Left ventricle myocardium inferior (tissue), 1 donor: Measurements from ENCODE around the gene CAPS. TPM values are rescaled to one million over a fixed set of nuclear protein-coding genes. Genes with fewer than 3 reads are reported as not detected.

Source experiments
- DNase-seq: peaks from one replicate; pipeline ENCODE4 v3.0.0-alpha.2; 2020
- H3K27ac ChIP-seq: fragments of 200-600 bp; replicated peaks from 2 replicates; pipeline ENCODE4 v1.8.0; 2021
- H3K27me3 ChIP-seq: fragments of 200-600 bp; 2 replicates; pipeline ENCODE4 v1.8.0; 2021; ENCODE audit warnings: low read depth
- H3K36me3 ChIP-seq: fragments of 200-600 bp; 2 replicates; pipeline ENCODE4 v1.8.0; 2021
- H3K4me1 ChIP-seq: fragments of 200-600 bp; 2 replicates; pipeline ENCODE4 v1.8.0; 2021
- H3K4me3 ChIP-seq: fragments of 200-600 bp; 2 replicates; pipeline ENCODE4 v1.8.0; 2021; ENCODE audit warnings: mild to moderate bottlenecking, moderate library complexity
- H3K9me3 ChIP-seq: fragments of 200-600 bp; replicated peaks from 2 replicates; pipeline ENCODE4 v1.8.0; 2021
- intact Hi-C: fragments of 100-400 bp; cut with micrococcal nuclease; formaldehyde crosslinking; loops from one replicate; pipeline ENCODE4 v1.11.0; 2022
- long read RNA-seq: library from polyadenylated mRNA; unstranded; transcript quantifications from one replicate; pipeline ENCODE4 v2.0.0, GENCODE V29; 2021
- total RNA-seq: library from RNA; stranded (reverse); fragmentation: NEBNext Ultra II Directional; extraction: Animal tissue kit (Norgen Biotek cat#: 25700); gene quantifications from one replicate; pipeline ENCODE4 v1.2.1, GENCODE V29; 2021
- TF ChIP-seq, protein P1 (sequence below): fragments of 200-600 bp; IDR thresholded peaks from 2 replicates; pipeline ENCODE4 v1.8.0; 2021; ENCODE audit warnings: antibody characterized with exemption, mild to moderate bottlenecking, borderline replicate concordance
- donor health status: DM: no; HTN: yes; CAD: no; lungs with severe emphysema.

Gene CAPS
- 6.1 TPM for total RNA-seq
- long read RNA-seq, transcript CAPS-203 (5 exons, 3,750 nt): major isoform, 5 of 10 reads
- long read RNA-seq, partial matches to known transcripts: 2 of 10 reads
- long read RNA-seq, other reads (novel, unspliced or antisense): 3 of 10 reads

DNA sequence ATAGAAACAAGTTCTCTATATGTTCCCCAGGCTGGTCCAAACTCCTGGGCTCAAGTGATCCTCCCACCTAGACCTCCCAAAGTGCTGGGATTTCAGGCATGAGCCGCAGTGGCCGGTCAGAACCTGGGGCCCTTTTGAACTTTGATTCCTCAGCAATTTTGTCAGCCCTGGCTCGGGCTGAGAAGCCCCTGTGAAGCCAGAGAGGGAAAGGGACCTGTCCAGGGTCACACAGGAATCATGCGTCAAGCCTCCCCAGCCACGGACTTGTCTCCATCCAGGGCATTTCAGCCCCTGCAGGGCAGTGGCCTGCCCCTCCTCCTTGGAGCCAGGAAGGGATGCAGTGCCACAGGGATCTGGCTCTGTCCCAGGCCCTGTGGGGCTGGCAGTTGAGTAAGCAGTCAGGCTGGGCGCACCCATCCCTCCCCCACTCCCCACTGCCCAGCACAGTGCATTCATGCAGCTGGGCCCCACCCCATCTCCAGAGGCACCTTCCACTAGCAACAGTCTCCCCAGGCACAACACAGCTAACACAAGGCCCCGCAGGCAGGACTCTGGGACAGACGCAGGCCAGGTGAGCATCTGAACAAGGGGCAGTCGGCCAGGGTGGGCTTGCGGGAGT, at the start of gene CAPS:
TSS of gene CAPS (plus strand) at position 516 of the 619 bp plus-strand sequence. CDS start 153 bp downstream, outside the sequence.
- peak within 1 kb of the TSS; percentile 69 for H3K27ac ChIP-seq
- no peak within 1 kb of the TSS for H3K4me3 ChIP-seq
- H3K36me3 ChIP-seq: peaks cover 49% of the 10 kb centered on the region
- no peaks in the 10 kb centered on the region for H3K27me3 ChIP-seq
- peaks cover 33% of the 10 kb centered on the region for H3K4me1 ChIP-seq
- no peaks in the 10 kb centered on the region for H3K9me3 ChIP-seq
- TF ChIP-seq, protein P1, sequence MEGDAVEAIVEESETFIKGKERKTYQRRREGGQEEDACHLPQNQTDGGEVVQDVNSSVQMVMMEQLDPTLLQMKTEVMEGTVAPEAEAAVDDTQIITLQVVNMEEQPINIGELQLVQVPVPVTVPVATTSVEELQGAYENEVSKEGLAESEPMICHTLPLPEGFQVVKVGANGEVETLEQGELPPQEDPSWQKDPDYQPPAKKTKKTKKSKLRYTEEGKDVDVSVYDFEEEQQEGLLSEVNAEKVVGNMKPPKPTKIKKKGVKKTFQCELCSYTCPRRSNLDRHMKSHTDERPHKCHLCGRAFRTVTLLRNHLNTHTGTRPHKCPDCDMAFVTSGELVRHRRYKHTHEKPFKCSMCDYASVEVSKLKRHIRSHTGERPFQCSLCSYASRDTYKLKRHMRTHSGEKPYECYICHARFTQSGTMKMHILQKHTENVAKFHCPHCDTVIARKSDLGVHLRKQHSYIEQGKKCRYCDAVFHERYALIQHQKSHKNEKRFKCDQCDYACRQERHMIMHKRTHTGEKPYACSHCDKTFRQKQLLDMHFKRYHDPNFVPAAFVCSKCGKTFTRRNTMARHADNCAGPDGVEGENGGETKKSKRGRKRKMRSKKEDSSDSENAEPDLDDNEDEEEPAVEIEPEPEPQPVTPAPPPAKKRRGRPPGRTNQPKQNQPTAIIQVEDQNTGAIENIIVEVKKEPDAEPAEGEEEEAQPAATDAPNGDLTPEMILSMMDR: no peak
- DNase-seq: peak; percentile 60
- intact Hi-C loops: no loop called here

- H3K4me1 ChIP-seq: no peaks in the 10 kb centered on the region
- TF ChIP-seq, protein P1: no peak
- H3K9me3 ChIP-seq: no peaks in the 10 kb centered on the region
- H3K4me3 ChIP-seq: no peak overlapping the region
- no peak for DNase-seq
- H3K36me3 ChIP-seq: no peaks in the 10 kb centered on the region
- H3K27ac ChIP-seq: no peak overlapping the region
- peaks cover 24% of the 10 kb centered on the region for H3K27me3 ChIP-seq
- intact Hi-C loops: no loop called here
Measured at GRCh38 chr19:5864725-5865486, 49.1 kb upstream of the CAPS start.

DNA sequence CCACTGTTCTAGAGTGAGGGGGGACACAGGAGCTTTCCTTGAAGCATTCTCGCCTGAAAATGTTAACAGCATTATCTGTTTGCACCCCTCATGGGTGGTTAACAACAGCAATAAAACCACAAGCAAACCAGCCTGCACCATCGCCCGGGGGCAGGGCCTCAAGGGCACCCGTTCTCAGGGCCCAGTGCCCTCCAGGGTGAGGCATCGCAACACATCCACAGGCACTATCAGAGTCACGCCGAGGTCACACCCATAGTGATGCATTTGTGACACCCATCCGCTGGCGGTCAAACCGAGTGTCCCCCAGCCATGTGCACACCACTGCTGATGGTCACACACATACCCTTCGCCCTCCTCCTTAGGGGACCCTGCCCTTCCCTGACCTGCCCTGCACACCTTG, 48.3 kb upstream of the CAPS start:
- intact Hi-C loops: no loop called here
- no peaks in the 10 kb centered on the region for H3K9me3 ChIP-seq
- H3K27ac ChIP-seq: no peak overlapping the region
- peaks cover 24% of the 10 kb centered on the region for H3K27me3 ChIP-seq
- H3K4me1 ChIP-seq: no peaks in the 10 kb centered on the region
- DNase-seq: no peak
- TF ChIP-seq, protein P1: no peak
- H3K4me3 ChIP-seq: no peak overlapping the region
- H3K36me3 ChIP-seq: no peaks in the 10 kb centered on the region

DNA sequence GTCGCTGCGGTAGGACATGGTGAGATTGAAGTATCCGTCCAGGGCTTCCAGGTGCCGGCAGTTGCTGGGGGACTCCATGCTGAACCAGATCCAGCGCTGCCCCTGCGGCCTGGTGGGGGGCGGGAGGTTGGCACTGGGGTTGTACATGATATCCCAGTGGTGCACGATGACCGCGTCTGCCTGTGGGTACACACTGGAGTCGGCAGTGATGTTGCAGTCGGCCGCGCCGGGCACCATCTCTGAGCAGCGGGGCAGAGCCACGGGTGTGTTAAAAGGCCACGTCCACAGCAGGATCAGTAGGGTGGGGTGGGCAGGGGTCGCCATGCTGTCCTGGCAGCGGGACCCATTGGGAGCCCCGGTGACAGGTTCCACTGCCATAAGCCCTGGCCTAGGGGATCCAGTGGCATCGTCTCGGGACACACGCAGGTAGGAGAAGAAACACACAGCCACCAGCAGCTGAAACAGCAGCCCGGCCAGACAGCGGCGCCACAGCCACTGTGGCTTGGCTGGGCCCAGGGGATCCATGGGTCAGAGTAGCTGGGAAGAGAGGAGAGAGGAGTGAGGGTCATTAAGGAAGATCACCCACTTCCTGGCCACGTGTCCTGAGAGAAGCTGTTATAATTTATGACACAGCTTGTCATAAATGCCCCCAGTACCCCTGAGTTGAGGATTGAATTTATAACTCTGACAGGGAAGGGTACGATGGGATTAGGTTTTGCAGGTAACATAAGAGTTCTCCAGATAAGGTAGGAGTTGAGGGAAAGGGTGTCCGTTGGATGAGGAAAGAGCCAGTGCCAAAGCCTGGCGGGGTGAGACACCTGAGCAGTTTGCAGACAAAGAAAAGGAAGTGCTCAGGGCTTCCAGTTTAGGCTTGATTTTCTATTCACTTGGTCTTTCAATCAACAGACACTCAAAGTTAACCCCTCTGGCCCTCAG, 46.6 kb upstream of the CAPS start:
- TF ChIP-seq, protein P1: no peak
- DNase-seq: no peak
- Histone ChIP-seq H3K27me3 (peaks cover 24% of the 10 kb centered on the region), H3K4me3 (no peak overlapping the region), H3K4me1 (no peaks in the 10 kb centered on the region), H3K36me3 (no peaks in the 10 kb centered on the region), H3K27ac (no peak overlapping the region), H3K9me3 (no peaks in the 10 kb centered on the region)
- intact Hi-C loops: no loop called here

GRCh38 chr19:5870986-5871394, 43.1 kb upstream of the CAPS start:
- intact Hi-C loops: no loop called here
- H3K4me1 ChIP-seq: no peaks in the 10 kb centered on the region
- no peaks in the 10 kb centered on the region for H3K9me3 ChIP-seq
- DNase-seq: no peak
- H3K4me3 ChIP-seq: no peak overlapping the region
- H3K27ac ChIP-seq: no peak overlapping the region
- H3K27me3 ChIP-seq: no peaks in the 10 kb centered on the region
- H3K36me3 ChIP-seq: no peaks in the 10 kb centered on the region
- TF ChIP-seq, protein P1: no peak
